Duodenal mucosa (tissue), 2 donors: ENCODE data around the gene CEP97.
"Not testable (repeated sequence)": the region's sequence is repeated elsewhere in the genome, so short reads cannot be mapped to it uniquely, and the experiment has no call there.

ENCODE experiments used
- H3K27ac ChIP-seq: one replicate; pipeline ENCODE4 v1.7.0; 2013; ENCODE audit warnings: low read depth, low read length
- H3K27me3 ChIP-seq, 2 donors: one replicate each; pipeline ENCODE4 v1.7.0; 2013; ENCODE audit warnings: low read length in 2 of 2, control low read depth in 1 of 2; ENCODE audit not compliant: insufficient read depth in 2 of 2, control insufficient read depth in 1 of 2
- H3K36me3 ChIP-seq, 2 donors: one replicate each; pipeline ENCODE4 v1.7.0; 2013; ENCODE audit warnings: low read length in 2 of 2, control low read depth in 1 of 2; ENCODE audit not compliant: insufficient read depth in 2 of 2, control insufficient read depth in 1 of 2
- H3K4me1 ChIP-seq, 2 donors: one replicate each; pipeline ENCODE4 v1.7.0; 2013; ENCODE audit warnings: low read length in 2 of 2, control low read depth in 1 of 2; ENCODE audit not compliant: insufficient read depth in 2 of 2, control insufficient read depth in 1 of 2
- H3K4me3 ChIP-seq, 2 donors: one replicate each; pipeline ENCODE4 v1.7.0; 2013; ENCODE audit warnings: low read length in 2 of 2, low read depth in 1 of 2
- H3K9ac ChIP-seq, 2 donors: one replicate each; pipeline ENCODE4 v1.7.0; 2013; ENCODE audit warnings: low read length in 2 of 2, low read depth in 1 of 2
- H3K9me3 ChIP-seq, 2 donors: one replicate each; pipeline ENCODE4 v1.7.0; 2013; ENCODE audit warnings: low read length in 2 of 2, control low read depth in 1 of 2; ENCODE audit not compliant: control insufficient read depth in 1 of 2

The CEP97 gene

GRCh38 chr3:101762041-101762646, 37.7 kb downstream of the CEP97 start:
- Histone ChIP-seq H3K9me3 (no peaks in the 10 kb centered on the region), H3K4me1 (no peaks in the 10 kb centered on the region), H3K4me3 (no peak overlapping the region), H3K9ac (no peak overlapping the region), H3K27me3 (no peaks in the 10 kb centered on the region), H3K27ac (no peak overlapping the region), H3K36me3 (peaks cover 13 to 19% of the 10 kb centered on the region in 2 donors)

- not testable (repeated sequence) for H3K9ac ChIP-seq, H3K9me3 ChIP-seq, H3K27ac ChIP-seq, H3K4me3 ChIP-seq, H3K36me3 ChIP-seq, H3K27me3 ChIP-seq
- peaks cover 14% of the 10 kb centered on the region in 2 donors for H3K4me1 ChIP-seq
Measured at GRCh38 chr3:101777745-101778281, 53.4 kb downstream of the CEP97 start.

GRCh38 chr3:101778385-101779046, 54.1 kb downstream of the CEP97 start:
- H3K9me3 ChIP-seq, result no peaks in the 10 kb centered on the region
- peak overlapping the region; percentile 71 for H3K27ac ChIP-seq
- no peaks in the 10 kb centered on the region for H3K27me3 ChIP-seq
- peak overlapping the region; percentile 88 for H3K4me3 ChIP-seq
- H3K4me1 ChIP-seq, result peaks cover 14% of the 10 kb centered on the region in 2 donors
- H3K9ac ChIP-seq, result peak overlapping the region; percentile 52 to 81
- peaks cover 1 to 4% of the 10 kb centered on the region in 2 donors for H3K36me3 ChIP-seq

- Histone ChIP-seq H3K4me1 (peaks cover 14 to 15% of the 10 kb centered on the region in 2 donors), H3K9me3 (no peaks in the 10 kb centered on the region), H3K4me3 (peak within 1 kb of the TSS; percentile 88), H3K27ac (peak within 1 kb of the TSS; percentile 71), H3K9ac (peak within 1 kb of the TSS; percentile 52 to 81), H3K27me3 (no peaks in the 10 kb centered on the region), H3K36me3 (peaks cover 6 to 7% of the 10 kb centered on the region in 2 donors)
Measured at GRCh38 chr3:101779047-101779821, 54.8 kb downstream of the CEP97 start, which contains the start of gene NXPE3. TSS of gene NXPE3 (plus strand) at chr3:101779211. CDS start at chr3:101785597, 6,386 bp downstream.

GRCh38 chr3:101779822-101780381, 55.5 kb downstream of the CEP97 start:
- H3K27ac ChIP-seq, result peak overlapping the region; percentile 54
- peak overlapping the region; percentile 52 to 81 for H3K9ac ChIP-seq

GRCh38 chr3:101780661-101781060, 56.2 kb downstream of the CEP97 start:
- Histone ChIP-seq H3K36me3 (peaks cover 6 to 7% of the 10 kb centered on the region in 2 donors), H3K27ac (no peak overlapping the region), H3K9me3 (no peaks in the 10 kb centered on the region), H3K9ac (no peak overlapping the region), H3K4me3 (peak overlapping the region in 1 of 2 donors; percentile 88), H3K27me3 (no peaks in the 10 kb centered on the region), H3K4me1 (peaks cover 14 to 21% of the 10 kb centered on the region in 2 donors)

More at GRCh38 chr3:101779822-101780381, 55.5 kb downstream of the CEP97 start:
- H3K4me3 ChIP-seq, result peak overlapping the region; percentile 88
- H3K36me3 ChIP-seq, result peaks cover 6 to 7% of the 10 kb centered on the region in 2 donors
- H3K4me1 ChIP-seq, result peaks cover 14 to 21% of the 10 kb centered on the region in 2 donors
- no peaks in the 10 kb centered on the region for H3K27me3 ChIP-seq
- no peaks in the 10 kb centered on the region for H3K9me3 ChIP-seq

- Histone ChIP-seq H3K4me1 (peaks cover 14 to 21% of the 10 kb centered on the region in 2 donors), H3K36me3 (peaks cover 6 to 7% of the 10 kb centered on the region in 2 donors), H3K27me3 (no peaks in the 10 kb centered on the region), H3K9me3 (no peaks in the 10 kb centered on the region), H3K9ac (no peak overlapping the region), H3K27ac (no peak overlapping the region), H3K4me3 (no peak overlapping the region)
Measured at GRCh38 chr3:101781166-101781565, 56.8 kb downstream of the CEP97 start.

GRCh38 chr3:101784855-101785613, 60.6 kb downstream of the CEP97 start:
- H3K4me3 ChIP-seq, result no peak overlapping the region

GRCh38 chr3:101791778-101792177, 67.4 kb downstream of the CEP97 start:
- Histone ChIP-seq H3K4me1 (no peaks in the 10 kb centered on the region), H3K36me3 (peaks cover 0 to 3% of the 10 kb centered on the region in 2 donors), H3K27ac (no peak overlapping the region), H3K9ac (no peak overlapping the region), H3K27me3 (no peaks in the 10 kb centered on the region), H3K4me3 (no peak overlapping the region), H3K9me3 (peaks cover 0 to 5% of the 10 kb centered on the region in 2 donors)

More at GRCh38 chr3:101784855-101785613, 60.6 kb downstream of the CEP97 start:
- no peak overlapping the region for H3K9ac ChIP-seq
- H3K4me1 ChIP-seq, result peaks cover 3 to 10% of the 10 kb centered on the region in 2 donors
- peaks cover 6 to 7% of the 10 kb centered on the region in 2 donors for H3K36me3 ChIP-seq
- no peaks in the 10 kb centered on the region for H3K27me3 ChIP-seq
- H3K27ac ChIP-seq, result peak overlapping the region; percentile 61
- H3K9me3 ChIP-seq, result no peaks in the 10 kb centered on the region
